ENCODE results near the gene SLC44A1. TPM values are rescaled to one million over a fixed set of nuclear protein-coding genes. Genes with fewer than 3 reads are reported as not detected.

Gene SLC44A1
- 10 to 100 TPM; 35.4 to 62.3 (median 48.2) TPM for total RNA-seq

DNA sequence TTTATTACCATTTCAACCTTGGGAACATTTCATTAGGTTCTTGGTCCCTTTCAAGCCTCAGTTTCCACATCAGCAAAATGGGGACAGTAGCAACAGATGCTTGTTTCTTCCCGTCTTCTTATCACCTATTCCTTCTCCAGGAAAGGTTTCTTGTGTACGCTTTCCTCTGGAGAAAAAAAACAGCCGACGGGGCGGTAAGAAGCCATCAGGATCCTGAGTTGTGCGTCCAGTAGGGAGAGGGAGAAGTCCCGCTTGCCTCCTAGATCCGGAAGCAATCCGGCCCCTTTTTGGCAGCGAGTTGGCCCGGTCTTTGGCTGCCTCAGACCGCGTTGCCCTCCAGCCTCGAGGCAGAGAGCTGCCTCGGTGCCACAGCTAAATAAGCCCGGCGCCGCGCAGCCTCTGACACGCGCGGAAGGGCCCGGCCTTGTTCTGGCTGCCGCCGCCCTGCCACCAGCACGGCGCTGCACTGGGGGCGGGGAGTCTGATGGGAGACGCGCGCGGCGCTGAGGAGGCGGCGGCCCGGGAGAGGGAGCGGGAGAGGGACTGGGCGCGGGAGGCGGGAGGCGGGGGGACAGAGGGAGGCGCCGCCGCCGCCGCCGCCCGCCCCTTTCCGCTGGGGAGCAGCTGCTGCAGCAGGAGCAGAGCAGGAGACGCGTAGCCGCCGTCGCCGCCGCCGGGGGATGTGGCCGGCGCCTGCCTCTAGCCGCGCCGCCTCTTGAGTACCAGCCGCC is at the start of gene SLC44A1:
Gene SLC44A1, plus strand, starts transcription at position 649 of the 731 bp plus-strand sequence. CDS start 218 bp downstream, outside the sequence.
- DNase-seq (ENCODE audit: low spot score), result peak; percentile 87
- ATAC-seq (ENCODE audit: low FRiP score), result peak; percentile 97
- no peak for TF ChIP-seq CTCF (IDR thresholded peaks at IDR 0.05)

GRCh38 chr9:105195259-105195658 is 49.2 kb upstream of the SLC44A1 start:
- ATAC-seq (ENCODE audit: low FRiP score) (no peak), DNase-seq (ENCODE audit: low spot score) (no peak)
- TF ChIP-seq CTCF (IDR thresholded peaks at IDR 0.05), result no peak

DNA sequence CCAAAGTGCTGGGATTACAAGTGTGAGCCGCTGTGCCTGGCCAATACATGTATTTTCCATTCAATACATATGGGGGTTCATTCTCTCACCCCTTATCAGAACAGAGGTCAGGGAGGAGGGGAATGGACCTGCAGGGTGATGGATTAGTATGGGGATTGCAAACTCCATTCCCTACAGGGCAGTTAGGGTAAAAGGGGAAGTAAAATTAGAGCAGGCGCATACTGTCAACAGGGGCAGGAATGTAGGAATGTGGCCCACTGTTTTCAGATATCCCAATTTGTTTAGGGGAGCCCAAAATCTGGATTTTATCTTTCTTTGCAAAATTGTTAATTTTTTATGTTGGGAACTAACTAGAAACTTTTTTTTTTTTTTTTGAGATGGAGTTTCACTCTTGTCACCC is 46.4 kb upstream of the SLC44A1 start:
- no peak for TF ChIP-seq CTCF (IDR thresholded peaks at IDR 0.05)
- DNase-seq (ENCODE audit: low spot score) (no peak), ATAC-seq (ENCODE audit: low FRiP score) (no peak)

DNA sequence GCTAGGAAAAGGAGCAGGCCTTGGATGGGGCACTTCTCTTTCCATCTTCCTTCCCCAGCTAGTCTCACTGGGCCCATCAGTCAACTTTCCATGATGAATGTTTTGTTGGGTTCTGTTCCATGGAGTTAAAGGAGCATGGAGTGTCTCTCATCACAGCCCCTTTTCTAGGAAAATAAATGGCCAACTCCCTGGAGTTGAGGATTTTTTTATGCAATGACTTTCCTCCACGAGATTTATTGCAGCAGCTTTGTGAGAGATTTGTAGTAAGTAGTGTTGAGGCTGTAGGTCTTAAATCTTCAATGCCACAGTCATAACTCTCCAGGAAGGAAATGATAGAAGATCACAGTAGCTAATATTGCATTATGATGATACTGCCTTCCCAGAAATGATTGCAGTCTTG is 45.6 kb upstream of the SLC44A1 start:
- TF ChIP-seq CTCF (IDR thresholded peaks at IDR 0.05), result no peak
- ATAC-seq (ENCODE audit: low FRiP score), result peak; percentile 61

GRCh38 chr9:105204416-105204815 is 40.0 kb upstream of the SLC44A1 start:
- no peak for TF ChIP-seq CTCF (IDR thresholded peaks at IDR 0.05)
- DNase-seq (ENCODE audit: low spot score) (no peak), ATAC-seq (ENCODE audit: low FRiP score) (peak; percentile 57)

More for the DNA sequence above, 45.6 kb upstream of the SLC44A1 start:
- no peak for DNase-seq (ENCODE audit: low spot score)

DNA sequence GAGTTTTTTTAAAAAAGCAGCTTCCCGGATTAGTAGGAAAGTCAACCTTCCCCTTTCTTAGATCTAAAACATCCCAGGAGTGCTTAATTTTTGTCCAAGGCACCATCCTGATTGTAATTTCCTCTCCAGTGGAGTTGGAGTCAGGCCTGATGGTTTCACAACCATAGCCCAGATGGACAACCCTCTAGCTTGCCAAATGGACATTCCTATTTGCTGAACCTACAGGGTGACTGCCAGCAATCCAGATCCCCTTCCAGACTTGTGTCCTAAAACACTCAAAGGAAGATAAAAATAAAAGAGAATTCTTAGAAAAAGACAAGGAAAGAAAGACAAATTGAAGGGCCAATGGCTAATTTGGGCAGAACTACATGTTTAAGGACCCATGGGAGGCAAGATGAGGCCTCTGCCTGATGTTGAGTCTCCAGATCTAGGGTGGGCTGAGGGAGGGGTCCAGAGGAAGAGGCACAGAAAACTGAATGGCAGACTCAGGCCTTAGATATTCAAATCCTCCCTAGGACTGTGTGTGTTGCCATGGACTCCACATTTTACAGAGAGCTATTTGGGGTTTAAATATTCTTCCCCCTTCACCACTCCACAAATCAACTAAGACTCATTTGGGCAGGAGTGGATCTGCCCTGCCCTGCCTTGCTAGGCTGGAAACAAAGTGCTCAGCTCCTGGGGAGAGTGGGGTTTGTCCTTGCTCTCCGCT is 38.5 kb upstream of the SLC44A1 start:
- ATAC-seq (ENCODE audit: low FRiP score) (peak; percentile 83), DNase-seq (ENCODE audit: low spot score) (peak; percentile 46)
- TF ChIP-seq CTCF (IDR thresholded peaks at IDR 0.05), result no peak

GRCh38 chr9:105206496-105206820 is 38.0 kb upstream of the SLC44A1 start:
- no peak for ATAC-seq (ENCODE audit: low FRiP score)
- no peak for TF ChIP-seq CTCF (IDR thresholded peaks at IDR 0.05)
- no peak for DNase-seq (ENCODE audit: low spot score)

Data from omental fat pad (tissue), 4 donors.